GM21381 (cell line): Measurements from ENCODE around the gene SIRT3.
"Not testable (repeated sequence)": the region's sequence is repeated elsewhere in the genome, so short reads cannot be mapped to it uniquely, and the experiment has no call there.

Source experiments
- ATAC-seq: cut with Tn5 transposase; IDR thresholded peaks from one replicate; pipeline ENCODE4 v1.9.1; 2021; ENCODE audit warnings: mild to moderate bottlenecking, moderate library complexity; ENCODE audit not compliant: unreplicated experiment

SIRT3 gene

GRCh38 chr11:180242-180641 lies 55.9 kb downstream of the SIRT3 start:
- ATAC-seq, result not testable (repeated sequence)
